Keratinocyte (primary cell): ENCODE results near the gene ALOX12B. TPM values are rescaled to one million over a fixed set of nuclear protein-coding genes. Genes with fewer than 3 reads are reported as not detected.
"Not testable (repeated sequence)": the region's sequence is repeated elsewhere in the genome, so short reads cannot be mapped to it uniquely, and the experiment has no call there.

ENCODE experiments used
- DNase-seq: peaks from one replicate; pipeline ENCODE4 v3.0.0-alpha.2; 2011; ENCODE audit warnings: low read depth, missing footprints, low spot score
- FAIRE-seq: peaks from 2 replicates; lab custom pipeline; 2011; peaks lifted over from hg19 to GRCh38; lab: Jason Lieb, UNC
- H2AFZ ChIP-seq: 2 replicates; pipeline ENCODE4 v1.6.0; 2012; ENCODE audit warnings: low read length, control low read depth, inconsistent platforms; ENCODE audit not compliant: control insufficient read depth
- H3K27ac ChIP-seq: 2 replicates; pipeline ENCODE4 v1.5.1; 2011; ENCODE audit warnings: low read length; ENCODE audit not compliant: control insufficient read depth, insufficient read depth
- H3K27me3 ChIP-seq: 3 replicates; pipeline ENCODE4 v1.6.0; 2011; ENCODE audit warnings: low read length; ENCODE audit not compliant: control insufficient read depth, insufficient read depth; ENCODE audit errors: extremely low read depth
- H3K36me3 ChIP-seq, 2 experiments: 2 replicates in 1 of 2; 3 replicates in 1 of 2; pipeline ENCODE4 v1.5.1; 2011; ENCODE audit warnings: low read length in 2 of 2, mild to moderate bottlenecking in 1 of 2; ENCODE audit not compliant: control insufficient read depth in 2 of 2, insufficient read depth in 2 of 2; ENCODE audit errors: extremely low read depth in 1 of 2
- H3K4me1 ChIP-seq: 3 replicates; pipeline ENCODE4 v1.5.1; 2011; ENCODE audit warnings: low read length; ENCODE audit not compliant: control insufficient read depth, insufficient read depth; ENCODE audit errors: extremely low read depth
- H3K4me2 ChIP-seq: 3 replicates; pipeline ENCODE4 v1.6.0; 2011; ENCODE audit warnings: low read depth, low read length; ENCODE audit not compliant: control insufficient read depth, insufficient read depth; ENCODE audit errors: extremely low read depth
- H3K4me3 ChIP-seq, 3 experiments: fragments of 200-600 bp in 1 of 3; sonication (generic) in 1 of 3; 2 replicates in 2 of 3; 3 replicates in 1 of 3; pipeline ENCODE4 v1.5.1; 2011 to 2016; ENCODE audit warnings: low read length in 3 of 3, mild to moderate bottlenecking in 3 of 3, control low read depth in 2 of 3, inconsistent platforms in 1 of 3, low read depth in 1 of 3, mixed read lengths in 1 of 3, mixed run types in 1 of 3, moderate library complexity in 1 of 3; ENCODE audit not compliant: control insufficient read depth in 2 of 3, insufficient read depth in 2 of 3; ENCODE audit errors: extremely low read depth in 1 of 3
- H3K79me2 ChIP-seq: 2 replicates; pipeline ENCODE4 v1.6.0; 2012; ENCODE audit warnings: low read length; ENCODE audit not compliant: control insufficient read depth, insufficient read depth
- H3K9ac ChIP-seq: 3 replicates; pipeline ENCODE4 v1.6.0; 2011; ENCODE audit warnings: low read length; ENCODE audit not compliant: control insufficient read depth, insufficient read depth; ENCODE audit errors: extremely low read depth
- H3K9me1 ChIP-seq: 3 replicates; pipeline ENCODE4 v1.6.0; 2011; ENCODE audit warnings: low read length; ENCODE audit not compliant: control insufficient read depth, insufficient read depth; ENCODE audit errors: extremely low read depth
- H3K9me3 ChIP-seq: 2 replicates; pipeline ENCODE4 v1.5.1; 2012; ENCODE audit warnings: low read depth, low read length; ENCODE audit not compliant: control insufficient read depth
- H4K20me1 ChIP-seq: 3 replicates; pipeline ENCODE4 v1.6.0; 2011; ENCODE audit warnings: low read length; ENCODE audit not compliant: control insufficient read depth, insufficient read depth; ENCODE audit errors: extremely low read depth
- CTCF ChIP-seq, 3 experiments: IDR thresholded peaks in 1 of 3; conservative IDR thresholded peaks in 1 of 3; optimal IDR thresholded peaks in 1 of 3; 2 replicates in 2 of 3; 3 replicates in 1 of 3; pipeline versions ENCODE3 to v1.5.1; 2011; ENCODE audit warnings: low read length in 3 of 3, mild to moderate bottlenecking in 3 of 3, moderate library complexity in 2 of 3, control low read depth in 1 of 3, inconsistent platforms in 1 of 3; ENCODE audit not compliant: insufficient read depth in 2 of 3; ENCODE audit errors: extremely low read depth in 1 of 3
- EZH2 ChIP-seq: IDR thresholded peaks from one replicate; pipeline ENCODE4 v1.6.1; 2012; ENCODE audit warnings: inconsistent platforms, mild to moderate bottlenecking, low read length, moderate library complexity
- dilution Hi-C: fragments of 300-500 bp; cut with MboI; formaldehyde crosslinking; loops from one replicate; pipeline ENCODE4 v1.7.0; 2020; ENCODE audit warnings: low sequenced_read_pairs; ENCODE audit not compliant: extremely low pct_ligation_motif_present
- polyA plus RNA-seq, 5 experiments: library from polyadenylated mRNA; depleted of rRNA in 3 of 5; stranded (reverse) in 3 of 5; stranded (forward) in 1 of 5; unstranded in 1 of 5; fragments of >200 nt; gene quantifications; 1 replicate in 1 of 5; 2 replicates in 3 of 5; 3 replicates in 1 of 5; pipeline versions ENCODE4 v1.2.1 to v1.2.3, GENCODE V29; 2011 to 2012; ENCODE audit warnings: missing spikeins in 2 of 5, low read depth in 1 of 5, low replicate concordance in 1 of 5

The ALOX12B gene
- polyA plus RNA-seq, 1 donor (not counting 4 experiments of a cell fraction or from before 2014, with no cell fraction given): 0.47 TPM

DNA sequence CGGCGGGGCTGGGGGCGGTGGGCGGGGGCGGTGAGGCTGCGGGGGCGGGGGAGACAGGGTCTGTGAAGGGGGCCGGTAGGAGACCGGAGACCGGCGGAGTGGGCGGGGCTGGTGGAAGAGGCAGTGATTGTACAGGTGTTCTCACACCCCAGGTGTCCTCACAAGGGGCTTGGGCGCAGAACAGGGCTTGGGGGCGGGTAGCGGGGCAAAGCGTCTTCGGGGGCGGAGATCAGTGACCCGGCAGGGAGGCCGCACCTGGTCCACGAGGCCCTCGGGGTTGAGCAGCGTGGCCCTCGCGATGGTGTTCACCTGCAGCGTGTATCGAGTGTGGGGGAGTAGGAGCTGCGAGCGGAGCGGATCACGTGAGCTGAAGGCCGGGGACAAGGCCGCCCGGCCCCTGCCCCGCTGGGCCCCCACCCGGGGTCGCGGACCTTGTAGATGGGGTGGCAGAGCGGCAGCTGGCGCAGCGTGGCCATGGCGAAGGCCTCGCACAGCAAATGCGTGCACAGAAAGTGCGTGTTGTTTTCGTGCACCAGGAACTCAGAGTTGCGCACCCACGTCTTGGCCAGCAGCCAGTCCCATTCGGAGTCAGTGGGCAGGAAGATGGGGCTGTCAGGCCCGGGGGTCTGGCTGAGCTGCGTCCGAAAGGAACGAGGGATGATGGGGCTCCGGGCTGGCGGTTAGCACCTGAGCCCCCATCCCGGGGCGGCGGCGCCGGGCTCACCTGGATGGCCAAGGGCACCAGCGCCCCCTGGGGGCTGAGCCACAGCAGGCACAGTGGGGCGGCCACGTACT lies 22.3 kb upstream of the ALOX12B start:
- H3K9me1 ChIP-seq: peaks cover 3% of the 10 kb centered on the region
- H3K79me2 ChIP-seq: no peaks in the 10 kb centered on the region
- H3K4me1 ChIP-seq: peaks cover 19% of the 10 kb centered on the region
- no peaks in the 10 kb centered on the region for H3K9me3 ChIP-seq
- H3K4me2 ChIP-seq: peak overlapping the region; percentile 91
- DNase-seq: no peak
- peak overlapping the region; percentile 56 for H3K9ac ChIP-seq
- peak overlapping the region; percentile 89 for H2AFZ ChIP-seq
- no peaks in the 10 kb centered on the region for H4K20me1 ChIP-seq
- no peaks in the 10 kb centered on the region for H3K36me3 ChIP-seq
- H3K4me3 ChIP-seq: peak overlapping the region; percentile 16 to 67 (median 60)
- no peaks in the 10 kb centered on the region for H3K27me3 ChIP-seq
- no peak for FAIRE-seq
- dilution Hi-C loops: no loop called here
- H3K27ac ChIP-seq: no peak overlapping the region
- peak; percentile 76 to 99 (median 95) for TF ChIP-seq CTCF (optimal IDR thresholded peaks at IDR 0.05 in 1 of 3, IDR thresholded peaks at IDR 0.05 in 1 of 3, conservative IDR thresholded peaks at IDR 0.05 in 1 of 3; ENCODE audit: extremely low read depth in 1 of 3, insufficient read depth in 2 of 3, low read length in 3 of 3)
- no peak for TF ChIP-seq EZH2

GRCh38 chr17:8108972-8109660 lies 21.6 kb upstream of the ALOX12B start:
- dilution Hi-C loops: no loop called here
- Histone ChIP-seq H3K4me1 (peaks cover 20% of the 10 kb centered on the region), H2AFZ (no peak overlapping the region), H4K20me1 (no peaks in the 10 kb centered on the region), H3K4me3 (no peak overlapping the region), H3K27ac (no peak overlapping the region), H3K9me3 (no peaks in the 10 kb centered on the region), H3K4me2 (no peak overlapping the region), H3K9ac (no peak overlapping the region), H3K36me3 (no peaks in the 10 kb centered on the region), H3K79me2 (no peaks in the 10 kb centered on the region), H3K9me1 (peaks cover 3% of the 10 kb centered on the region), H3K27me3 (no peaks in the 10 kb centered on the region)
- FAIRE-seq: no peak
- DNase-seq: no peak
- no peak for TF ChIP-seq CTCF (optimal IDR thresholded peaks at IDR 0.05 in 1 of 3, IDR thresholded peaks at IDR 0.05 in 1 of 3, conservative IDR thresholded peaks at IDR 0.05 in 1 of 3; ENCODE audit: extremely low read depth in 1 of 3, insufficient read depth in 2 of 3, low read length in 3 of 3)
- no peak for TF ChIP-seq EZH2

GRCh38 chr17:8106980-8107379 lies 19.5 kb upstream of the ALOX12B start:
- H3K27me3 ChIP-seq, H3K4me3 ChIP-seq, dilution Hi-C loops, H3K4me2 ChIP-seq, H3K79me2 ChIP-seq, H3K27ac ChIP-seq, H2AFZ ChIP-seq, H3K9me1 ChIP-seq, H3K9ac ChIP-seq, H4K20me1 ChIP-seq, DNase-seq, FAIRE-seq, H3K36me3 ChIP-seq, H3K9me3 ChIP-seq: not testable (repeated sequence)
- H3K4me1 ChIP-seq: peaks cover 31% of the 10 kb centered on the region
